ENCODE results near the gene EFCAB9.

DNA sequence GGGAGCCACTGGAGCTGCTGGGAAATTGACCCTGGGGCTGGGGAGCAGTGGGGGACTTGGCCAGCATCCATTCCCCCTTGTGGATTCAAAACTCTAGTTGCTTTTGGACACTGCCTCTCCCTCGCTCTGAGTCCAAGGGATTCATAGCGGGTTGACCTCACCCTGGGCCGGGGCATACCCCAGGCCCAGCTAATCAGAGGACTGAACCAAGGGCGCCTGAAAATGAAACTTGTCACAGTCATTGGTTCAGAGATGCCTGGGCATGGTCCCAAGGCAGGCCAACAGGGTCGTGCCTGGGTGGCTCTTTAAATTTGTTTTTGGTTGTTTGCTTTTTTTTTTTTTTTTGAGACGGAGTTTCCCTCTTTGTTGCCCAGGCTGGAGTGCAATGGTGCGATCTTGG, 28.5 kb upstream of the EFCAB9 start:
- TF ChIP-seq, protein P1, sequence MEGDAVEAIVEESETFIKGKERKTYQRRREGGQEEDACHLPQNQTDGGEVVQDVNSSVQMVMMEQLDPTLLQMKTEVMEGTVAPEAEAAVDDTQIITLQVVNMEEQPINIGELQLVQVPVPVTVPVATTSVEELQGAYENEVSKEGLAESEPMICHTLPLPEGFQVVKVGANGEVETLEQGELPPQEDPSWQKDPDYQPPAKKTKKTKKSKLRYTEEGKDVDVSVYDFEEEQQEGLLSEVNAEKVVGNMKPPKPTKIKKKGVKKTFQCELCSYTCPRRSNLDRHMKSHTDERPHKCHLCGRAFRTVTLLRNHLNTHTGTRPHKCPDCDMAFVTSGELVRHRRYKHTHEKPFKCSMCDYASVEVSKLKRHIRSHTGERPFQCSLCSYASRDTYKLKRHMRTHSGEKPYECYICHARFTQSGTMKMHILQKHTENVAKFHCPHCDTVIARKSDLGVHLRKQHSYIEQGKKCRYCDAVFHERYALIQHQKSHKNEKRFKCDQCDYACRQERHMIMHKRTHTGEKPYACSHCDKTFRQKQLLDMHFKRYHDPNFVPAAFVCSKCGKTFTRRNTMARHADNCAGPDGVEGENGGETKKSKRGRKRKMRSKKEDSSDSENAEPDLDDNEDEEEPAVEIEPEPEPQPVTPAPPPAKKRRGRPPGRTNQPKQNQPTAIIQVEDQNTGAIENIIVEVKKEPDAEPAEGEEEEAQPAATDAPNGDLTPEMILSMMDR (IDR thresholded peaks at IDR 0.05), result no peak
- no peak for TF ChIP-seq POLR2A (IDR thresholded peaks at IDR 0.05)

All from adrenal gland (tissue), 5 donors.